Activated CD8-positive, alpha-beta T cell treated with anti-CD3 and anti-CD28 coated beads for 36 hours (primary cell): ENCODE results near the gene NUP88. TPM values are rescaled to one million over a fixed set of nuclear protein-coding genes. Genes with fewer than 3 reads are reported as not detected.

Experiments
- ATAC-seq: fragments of 200-7000 bp; cut with Tn5 transposase; one replicate; pipeline ENCODE4 v1.10.0; 2021; ENCODE audit warnings: mild to moderate bottlenecking, moderate library complexity
- CTCF ChIA-PET: fragments of 350-600 bp; sonication (Branson Sonifier 250); formaldehyde crosslinking; loops from one replicate; lab custom pipeline; 2021; ENCODE audit warnings: antibody characterized with exemption; lab: Charles Lee
- POLR2A ChIA-PET: fragments of 350-600 bp; sonication (Branson Sonifier 250); formaldehyde crosslinking; loops from one replicate; lab custom pipeline; 2021; ENCODE audit warnings: antibody characterized with exemption; lab: Charles Lee
- DNase-seq: peaks from one replicate; pipeline ENCODE4 v3.0.0-alpha.2; 2020
- H3K27ac Mint-ChIP-seq: one replicate; pipeline ENCODE4 v1.8.0; 2021; ENCODE audit warnings: mild to moderate bottlenecking, mixed read lengths
- H3K27me3 Mint-ChIP-seq: one replicate; pipeline ENCODE4 v1.8.0; 2021; ENCODE audit warnings: mixed read lengths
- H3K36me3 Mint-ChIP-seq: one replicate; pipeline ENCODE4 v1.8.0; 2021; ENCODE audit warnings: low read depth, mixed read lengths
- H3K4me1 Mint-ChIP-seq: one replicate; pipeline ENCODE4 v1.8.0; 2021; ENCODE audit warnings: low read depth, mixed read lengths
- H3K4me3 Mint-ChIP-seq: one replicate; pipeline ENCODE4 v1.8.0; 2021; ENCODE audit warnings: mild to moderate bottlenecking, moderate library complexity, mixed read lengths
- H3K9me3 Mint-ChIP-seq: one replicate; pipeline ENCODE4 v1.8.0; 2021; ENCODE audit warnings: mixed read lengths
- CTCF ChIP-seq: fragments of 200-600 bp; IDR thresholded peaks from one replicate; pipeline ENCODE4 v1.8.0; 2022; ENCODE audit warnings: antibody characterized with exemption, mild to moderate bottlenecking
- intact Hi-C: fragments of 100-400 bp; cut with micrococcal nuclease; formaldehyde crosslinking; loops from one replicate; pipeline ENCODE4 v1.10.0; 2022
- total RNA-seq, 2 experiments: library from RNA; stranded (reverse); gene quantifications; one replicate each; pipeline ENCODE4 v1.2.3, GENCODE V29; 2021

Gene NUP88
- total RNA-seq, 2 experiments from 2014 or later, result 140 to 141 TPM

GRCh38 chr17:5424909-5425308 is 5.4 kb upstream of the NUP88 start:
- no peaks in the 10 kb centered on the region for H3K27me3 Mint-ChIP-seq
- H3K4me3 Mint-ChIP-seq, result no peak overlapping the region
- no peak overlapping the region for H3K27ac Mint-ChIP-seq
- no peak for DNase-seq
- intact Hi-C loops, result no loop called here
- H3K9me3 Mint-ChIP-seq, result no peaks in the 10 kb centered on the region
- ChIA-PET CTCF (interaction anchor here (7.7 kb wide), 1 partner anchor 14 kb away, joined by 68 read pairs; the partner anchor contains the start of gene C1QBP), POLR2A (interaction anchor here (1.1 to 1.8 kb wide), 2 partner anchors 10 to 29 kb away, joined by 3 to 7 read pairs; no protein-coding TSS in a partner anchor)
- ATAC-seq, result no peak
- no peak for TF ChIP-seq CTCF
- peaks cover 30% of the 10 kb centered on the region for H3K4me1 Mint-ChIP-seq
- peaks cover 50% of the 10 kb centered on the region for H3K36me3 Mint-ChIP-seq

- CTCF ChIA-PET, result interaction anchor here (0.7 to 1.0 kb wide), 3 partner anchors 10 to 16 kb away, joined by 3 read pairs; partner anchors contain the start of gene C1QBP
- ATAC-seq, result no peak
- Mint-ChIP-seq H3K36me3 (peaks cover 56% of the 10 kb centered on the region), H3K9me3 (no peaks in the 10 kb centered on the region), H3K4me3 (no peak overlapping the region), H3K27me3 (no peaks in the 10 kb centered on the region), H3K4me1 (peaks cover 34% of the 10 kb centered on the region), H3K27ac (no peak overlapping the region)
- POLR2A ChIA-PET, result interaction anchor here (0.9 to 1.5 kb wide), 3 partner anchors 10 to 18 kb away, joined by 3 to 6 read pairs (median 3); no protein-coding TSS in a partner anchor
- intact Hi-C loops, result no loop called here
- no peak for DNase-seq
- TF ChIP-seq CTCF, result no peak
These were observed 3.0 kb upstream of the NUP88 start for GRCh38 chr17:5422505-5422904.

GRCh38 chr17:5419959-5420653 is 644 bp upstream of the NUP88 start, which contains the start of gene RPAIN:
RPAIN (plus strand) TSS chr17:5420182; CDS start chr17:5420211, 29 bp downstream.
- ATAC-seq (peak; percentile 70), DNase-seq (peak; percentile 94)
- H3K27ac Mint-ChIP-seq, result peak within 1 kb of the TSS; percentile 100
- peaks cover 57% of the 10 kb centered on the region for H3K36me3 Mint-ChIP-seq
- no peaks in the 10 kb centered on the region for H3K27me3 Mint-ChIP-seq
- intact Hi-C loops, result no loop called here
- H3K4me3 Mint-ChIP-seq, result peak within 1 kb of the TSS; percentile 100
- H3K9me3 Mint-ChIP-seq, result no peaks in the 10 kb centered on the region
- H3K4me1 Mint-ChIP-seq, result peaks cover 43% of the 10 kb centered on the region
- ChIA-PET POLR2A (interaction anchor here (0.6 to 4.4 kb wide), 22 partner anchors 8 to 588 kb away, joined by 3 to 40 read pairs (median 4); partner anchors contain the start of genes C1QBP, DERL2, DHX33 and MIS12), CTCF (interaction anchor here (3.8 kb wide), 1 partner anchor 19 kb away, joined by 43 read pairs; the partner anchor contains the start of gene C1QBP)
- TF ChIP-seq CTCF, result no peak

GRCh38 chr17:5418858-5419355 is 555 bp downstream of the NUP88 start:
- no peaks in the 10 kb centered on the region for H3K9me3 Mint-ChIP-seq
- peaks cover 52% of the 10 kb centered on the region for H3K36me3 Mint-ChIP-seq
- peaks cover 41% of the 10 kb centered on the region for H3K4me1 Mint-ChIP-seq
- peak overlapping the region; percentile 100 for H3K4me3 Mint-ChIP-seq
- no peak for TF ChIP-seq CTCF
- H3K27ac Mint-ChIP-seq, result peak overlapping the region; percentile 100
- peak; percentile 87 for DNase-seq
- ATAC-seq, result peak; percentile 25
- H3K27me3 Mint-ChIP-seq, result no peaks in the 10 kb centered on the region
- POLR2A ChIA-PET, result interaction anchor here (0.6 to 4.4 kb wide), 26 partner anchors 9 to 1895 kb away, joined by 3 to 40 read pairs (median 4); partner anchors contain the start of genes C1QBP, DERL2, DHX33 and MIS12
- intact Hi-C loops, result no loop called here
- CTCF ChIA-PET, result interaction anchor here (3.8 kb wide), 1 partner anchor 21 kb away, joined by 43 read pairs; the partner anchor contains the start of gene C1QBP
